Activated T-cell treated with anti-CD3 and anti-CD28 coated beads, Interleukin-2, amount 50 U/mL, for 24 hours (primary cell): Measurements from ENCODE around the gene RAC3.

Experiments
- DNase-seq: peaks from one replicate; pipeline ENCODE4 v3.0.0-alpha.2; 2020
- H3K27ac Mint-ChIP-seq: 2 replicates; pipeline ENCODE4 v1.8.0; 2020; ENCODE audit warnings: mild to moderate bottlenecking, mixed read lengths
- H3K27me3 Mint-ChIP-seq: 2 replicates; pipeline ENCODE4 v1.8.0; 2020; ENCODE audit warnings: mixed read lengths
- H3K36me3 Mint-ChIP-seq: 2 replicates; pipeline ENCODE4 v1.8.0; 2020; ENCODE audit warnings: low read depth, mixed read lengths
- H3K4me1 Mint-ChIP-seq: 2 replicates; pipeline ENCODE4 v1.8.0; 2020; ENCODE audit warnings: low read depth, mixed read lengths
- H3K4me3 Mint-ChIP-seq: 2 replicates; pipeline ENCODE4 v1.8.0; 2020; ENCODE audit warnings: mild to moderate bottlenecking, moderate library complexity, mixed read lengths
- H3K9me3 Mint-ChIP-seq: 2 replicates; pipeline ENCODE4 v1.8.0; 2020; ENCODE audit warnings: mixed read lengths

RAC3 gene

GRCh38 chr17:82014432-82014831 lies 17.0 kb upstream of the RAC3 start:
- Mint-ChIP-seq H3K27ac (no peak overlapping the region), H3K4me1 (no peaks in the 10 kb centered on the region), H3K27me3 (no peaks in the 10 kb centered on the region), H3K9me3 (no peaks in the 10 kb centered on the region), H3K4me3 (no peak overlapping the region), H3K36me3 (peaks cover 14% of the 10 kb centered on the region)
- no peak for DNase-seq

- Mint-ChIP-seq H3K4me1 (no peaks in the 10 kb centered on the region), H3K27ac (no peak overlapping the region)
Observed at GRCh38 chr17:82014971-82015310, 16.5 kb upstream of the RAC3 start.

GRCh38 chr17:82015311-82015971 lies 16.0 kb upstream of the RAC3 start:
- no peaks in the 10 kb centered on the region for H3K9me3 Mint-ChIP-seq

More at GRCh38 chr17:82014971-82015310, 16.5 kb upstream of the RAC3 start:
- no peaks in the 10 kb centered on the region for H3K9me3 Mint-ChIP-seq
- H3K27me3 Mint-ChIP-seq: no peaks in the 10 kb centered on the region
- DNase-seq: no peak
- peaks cover 14% of the 10 kb centered on the region for H3K36me3 Mint-ChIP-seq
- no peak overlapping the region for H3K4me3 Mint-ChIP-seq

DNA sequence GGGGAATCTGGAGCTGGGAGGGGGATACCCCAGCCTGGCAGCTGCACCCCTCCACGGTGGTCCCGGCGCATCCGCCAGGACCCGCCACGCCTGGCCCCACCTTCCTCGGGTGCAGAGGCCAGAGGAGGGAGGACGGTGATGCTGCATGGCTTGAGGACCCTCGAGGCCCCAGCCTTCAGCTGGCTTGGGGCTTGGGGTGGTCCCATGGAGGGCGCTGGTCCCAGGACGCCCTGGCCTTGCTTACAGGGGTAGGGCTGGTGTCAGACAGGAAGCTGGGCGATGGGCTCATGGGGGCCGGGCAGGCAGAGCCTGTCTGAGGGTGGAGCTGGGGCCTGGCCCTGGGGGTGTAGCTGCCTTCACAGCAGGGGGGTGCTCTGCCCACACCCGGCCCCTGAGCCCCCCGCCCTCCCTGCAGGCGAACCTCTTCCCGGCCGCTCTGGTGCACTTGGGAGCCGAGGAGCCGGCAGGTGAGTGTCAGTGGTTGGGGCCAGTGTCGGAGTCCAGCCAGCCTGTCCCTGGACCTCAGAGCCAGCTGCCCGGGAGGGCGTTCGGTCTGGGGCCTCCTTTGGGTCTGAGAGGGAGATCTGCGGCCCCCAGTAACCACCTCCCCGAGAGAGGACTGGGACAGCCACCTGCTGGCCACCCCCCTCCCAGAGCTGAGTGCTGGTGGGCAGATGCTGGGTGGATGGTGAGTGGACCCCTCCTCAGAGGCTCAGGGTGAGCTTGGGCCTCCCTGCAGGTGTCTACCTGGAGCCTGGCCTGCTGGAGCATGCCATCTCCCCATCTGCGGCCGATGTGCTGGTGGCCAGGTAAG lies 15.2 kb upstream of the RAC3 start:
- Mint-ChIP-seq H3K9me3 (no peaks in the 10 kb centered on the region), H3K36me3 (peaks cover 22% of the 10 kb centered on the region), H3K27me3 (no peaks in the 10 kb centered on the region), H3K27ac (no peak overlapping the region), H3K4me1 (peaks cover 11% of the 10 kb centered on the region), H3K4me3 (no peak overlapping the region)
- no peak for DNase-seq

More at GRCh38 chr17:82015311-82015971, 16.0 kb upstream of the RAC3 start:
- peaks cover 2% of the 10 kb centered on the region for H3K4me1 Mint-ChIP-seq
- H3K27me3 Mint-ChIP-seq: no peaks in the 10 kb centered on the region
- DNase-seq: no peak
- H3K36me3 Mint-ChIP-seq: peaks cover 17% of the 10 kb centered on the region
- H3K4me3 Mint-ChIP-seq: no peak overlapping the region
- no peak overlapping the region for H3K27ac Mint-ChIP-seq

DNA sequence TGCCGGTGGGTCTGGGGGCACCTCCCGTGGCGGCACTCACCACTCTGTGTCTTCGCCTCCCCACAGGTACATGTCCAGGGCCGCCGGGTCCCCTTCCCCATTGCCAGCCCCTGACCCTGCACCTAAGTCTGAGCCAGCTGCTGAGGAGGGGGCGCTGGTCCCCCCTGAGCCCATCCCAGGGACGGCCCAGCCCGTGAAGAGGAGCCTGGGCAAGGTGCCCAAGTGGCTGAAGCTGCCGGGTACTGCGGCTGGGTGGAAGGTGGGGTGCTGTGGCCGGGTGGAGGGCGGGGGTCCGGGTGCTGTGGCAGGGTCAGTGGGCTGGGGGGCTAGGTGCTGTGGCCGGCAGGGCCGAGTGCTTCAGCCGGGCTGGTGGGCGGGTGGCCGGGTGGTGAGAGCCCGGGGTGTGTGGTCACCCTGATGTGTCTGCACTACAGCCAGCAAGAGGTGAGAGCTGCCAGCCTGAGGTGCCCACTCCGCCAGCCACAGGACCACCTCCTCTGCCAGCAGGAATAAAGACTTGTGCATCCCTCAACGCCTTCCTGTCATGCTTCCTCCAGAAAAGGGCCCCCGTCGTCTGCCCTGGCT lies 14.5 kb upstream of the RAC3 start:
- Mint-ChIP-seq H3K36me3 (peaks cover 28% of the 10 kb centered on the region), H3K4me3 (no peak overlapping the region), H3K27me3 (no peaks in the 10 kb centered on the region), H3K27ac (no peak overlapping the region), H3K9me3 (no peaks in the 10 kb centered on the region), H3K4me1 (peaks cover 17% of the 10 kb centered on the region)
- no peak for DNase-seq

DNA sequence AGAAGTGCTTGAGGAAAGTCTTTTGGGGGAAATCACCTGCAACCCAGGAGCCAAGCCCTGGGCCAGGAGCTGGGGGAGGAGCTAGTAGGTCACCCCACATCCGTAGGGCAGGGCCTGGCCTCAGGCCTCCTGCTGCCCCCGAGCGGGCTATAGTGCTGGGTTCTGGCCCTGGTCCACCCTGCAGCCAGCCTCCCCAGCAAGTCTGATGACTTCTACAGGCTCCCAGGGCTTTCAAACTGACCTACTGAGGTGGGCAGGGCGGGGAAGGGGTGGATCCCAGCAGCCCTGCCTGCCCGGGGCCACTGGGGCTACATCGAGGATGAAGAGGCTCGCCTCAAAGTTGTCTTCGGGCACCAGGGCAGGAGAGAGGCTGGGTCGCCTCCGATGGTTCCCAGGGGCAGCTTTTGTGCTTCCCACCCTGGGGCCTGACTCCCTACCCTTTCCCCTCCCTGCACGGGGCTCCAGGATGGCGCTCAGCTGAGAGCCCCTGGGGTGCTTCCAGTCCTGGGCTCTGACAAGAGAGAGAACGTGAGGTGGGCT lies 13.8 kb upstream of the RAC3 start:
- Mint-ChIP-seq H3K4me3 (no peak overlapping the region), H3K27ac (no peak overlapping the region), H3K36me3 (peaks cover 30% of the 10 kb centered on the region), H3K27me3 (no peaks in the 10 kb centered on the region), H3K9me3 (no peaks in the 10 kb centered on the region), H3K4me1 (peaks cover 17% of the 10 kb centered on the region)
- DNase-seq: no peak

DNA sequence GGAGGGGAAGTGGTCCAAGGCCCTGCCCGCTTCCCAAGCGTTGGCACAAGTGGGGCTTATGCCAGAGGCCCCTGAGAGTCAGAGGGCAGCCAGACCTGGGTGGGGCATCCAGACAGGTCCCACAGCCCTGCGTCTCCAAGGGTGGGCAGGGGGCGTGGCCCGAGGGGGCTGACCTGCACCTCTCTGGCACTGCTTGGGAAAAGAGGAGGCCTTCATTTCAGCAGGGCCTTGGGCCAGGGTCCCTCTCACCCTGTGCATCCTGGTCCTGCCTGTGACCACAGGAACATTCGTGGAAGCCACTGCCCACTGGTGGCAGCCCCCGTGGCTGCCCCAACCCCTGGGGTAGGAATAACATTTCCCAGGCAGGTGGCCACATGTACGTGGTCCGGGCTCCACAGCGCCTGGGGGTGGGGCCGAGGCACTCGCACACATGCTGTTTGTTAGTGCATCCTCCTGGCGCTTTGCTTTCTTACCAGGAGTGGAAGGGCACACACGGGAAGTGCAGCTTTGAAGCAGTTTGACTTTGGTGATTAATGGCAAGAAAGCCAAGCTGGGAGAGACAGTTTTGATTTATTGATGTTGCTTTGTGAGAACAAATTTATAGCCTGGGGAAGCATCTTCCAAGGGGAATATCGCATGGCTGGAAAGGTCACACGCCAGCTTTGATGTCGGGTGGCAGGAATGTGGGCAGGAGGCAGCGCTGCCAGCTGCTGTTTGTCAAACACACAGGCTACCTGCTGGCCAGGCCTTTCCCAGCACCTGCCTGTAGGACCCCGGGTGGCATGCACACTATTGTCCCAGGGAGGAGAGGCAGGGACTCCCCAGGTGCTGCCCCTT lies 13.1 kb upstream of the RAC3 start:
- Mint-ChIP-seq H3K4me1 (peaks cover 17% of the 10 kb centered on the region), H3K27ac (peak overlapping the region; percentile 22), H3K9me3 (no peaks in the 10 kb centered on the region), H3K4me3 (no peak overlapping the region), H3K27me3 (no peaks in the 10 kb centered on the region), H3K36me3 (peaks cover 30% of the 10 kb centered on the region)
- no peak for DNase-seq

DNA sequence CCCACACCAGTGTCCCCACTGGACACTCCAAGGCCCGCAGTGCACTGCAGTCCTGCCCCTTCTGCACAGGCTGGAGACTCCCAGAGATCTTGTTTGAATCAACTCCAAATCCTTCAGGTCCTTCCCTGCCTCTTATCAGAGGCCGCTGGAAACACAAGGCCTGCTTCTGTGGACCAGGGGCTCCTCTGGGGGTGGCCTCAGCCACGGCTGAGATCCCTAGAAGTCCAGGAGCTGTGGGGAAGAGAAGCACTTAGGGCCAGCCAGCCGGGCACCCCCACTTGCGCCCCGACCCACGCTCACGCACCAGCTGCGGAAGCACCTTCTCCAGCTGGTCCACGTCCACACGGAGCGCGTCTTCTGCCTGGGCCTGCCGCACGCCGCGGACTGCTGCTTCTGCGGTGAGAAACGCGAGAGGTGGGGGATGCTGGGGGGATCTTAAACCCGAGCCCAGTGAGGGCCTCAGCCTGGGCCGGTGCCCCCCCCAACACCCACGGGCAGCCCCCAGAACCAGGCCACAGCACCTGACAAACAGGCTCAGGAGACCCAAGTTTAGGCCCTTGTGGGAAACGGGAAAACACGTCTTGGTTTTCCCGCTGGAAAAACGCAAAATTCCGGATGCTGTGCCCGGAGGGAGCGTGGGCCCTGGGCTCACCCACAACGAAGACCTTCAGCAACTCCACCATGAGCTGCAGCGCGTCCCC lies 12.3 kb upstream of the RAC3 start:
- no peak overlapping the region for H3K4me3 Mint-ChIP-seq
- H3K36me3 Mint-ChIP-seq: peaks cover 37% of the 10 kb centered on the region
- H3K9me3 Mint-ChIP-seq: no peaks in the 10 kb centered on the region
- DNase-seq: no peak
- no peaks in the 10 kb centered on the region for H3K27me3 Mint-ChIP-seq
- H3K4me1 Mint-ChIP-seq: peaks cover 22% of the 10 kb centered on the region
- H3K27ac Mint-ChIP-seq: no peak overlapping the region

DNA sequence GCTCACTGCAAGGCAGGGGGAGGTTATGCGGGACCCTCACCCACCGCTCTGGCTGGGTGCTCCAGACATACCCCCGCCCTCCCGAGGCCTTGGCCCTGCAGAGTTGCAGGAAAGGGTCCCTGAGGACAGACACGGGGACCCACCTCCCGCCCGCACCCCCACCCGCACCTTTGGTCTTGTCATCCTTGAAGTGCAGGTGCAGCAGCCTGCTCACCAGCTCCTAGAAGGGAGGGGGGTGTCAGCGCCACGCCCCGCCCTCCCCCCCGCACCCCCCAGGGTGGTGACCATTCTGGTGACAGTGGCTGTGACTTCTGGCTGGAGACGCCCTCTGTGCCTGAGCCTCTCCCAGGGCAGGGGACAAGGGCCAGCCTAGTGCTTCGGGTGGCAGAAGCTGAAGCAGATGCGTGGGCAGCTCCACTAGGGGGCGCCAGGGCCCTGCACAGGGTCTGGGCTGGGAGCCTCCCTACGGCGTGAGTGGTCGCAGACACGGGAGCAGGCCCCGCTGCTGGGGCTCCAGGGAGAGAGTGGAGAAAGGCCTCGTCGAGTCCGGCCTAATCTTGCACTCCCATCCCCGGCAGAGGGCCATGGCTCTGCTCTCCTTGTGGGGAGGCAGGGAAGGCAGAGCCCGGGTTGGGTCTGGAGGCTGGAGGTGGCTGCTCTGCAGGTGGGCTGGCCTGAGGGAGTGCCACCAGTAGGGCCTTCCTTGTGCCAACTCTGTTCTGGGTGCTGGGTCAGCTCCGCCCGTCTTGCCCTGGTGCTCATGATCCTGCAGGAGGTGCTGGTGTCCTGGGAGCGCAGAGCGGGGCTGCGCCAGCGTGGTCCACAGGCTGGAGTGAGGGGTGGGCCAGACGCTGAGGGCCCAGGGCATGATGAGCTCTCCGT lies 11.5 kb upstream of the RAC3 start:
- Mint-ChIP-seq H3K27ac (no peak overlapping the region), H3K4me1 (peaks cover 25% of the 10 kb centered on the region), H3K36me3 (peaks cover 37% of the 10 kb centered on the region), H3K27me3 (no peaks in the 10 kb centered on the region), H3K9me3 (no peaks in the 10 kb centered on the region), H3K4me3 (peak overlapping the region; percentile 90)
- DNase-seq: peak; percentile 80

DNA sequence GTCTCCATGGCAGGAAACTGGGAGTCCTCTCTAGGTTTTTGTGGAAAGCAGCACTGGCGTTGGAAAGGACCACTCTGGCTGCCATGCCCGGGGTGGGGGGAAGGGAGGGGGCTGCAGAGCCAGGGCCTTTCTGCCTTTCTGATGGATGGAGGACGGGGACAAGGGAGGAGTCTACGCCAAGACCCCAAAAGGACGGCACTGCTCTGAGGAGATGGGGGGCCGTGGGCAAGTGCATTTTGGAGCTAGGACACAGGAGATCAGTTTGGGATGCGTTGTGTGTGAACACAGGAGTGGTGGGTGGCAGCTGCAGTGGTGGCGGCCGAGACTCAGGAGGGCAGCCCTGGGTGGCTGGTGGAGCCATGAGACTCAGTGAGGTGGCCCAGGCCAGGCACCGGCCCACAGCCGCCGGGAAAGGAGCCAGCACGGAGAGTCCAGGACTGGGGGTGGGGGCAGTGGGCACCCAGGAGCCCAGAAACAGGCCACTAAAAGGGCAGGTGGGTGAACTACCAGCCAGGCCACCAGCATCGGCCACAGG lies 10.8 kb upstream of the RAC3 start:
- no peak for DNase-seq
- no peaks in the 10 kb centered on the region for H3K9me3 Mint-ChIP-seq
- H3K4me3 Mint-ChIP-seq: peak overlapping the region; percentile 90
- H3K36me3 Mint-ChIP-seq: peaks cover 40% of the 10 kb centered on the region
- H3K27ac Mint-ChIP-seq: peak overlapping the region; percentile 26
- H3K27me3 Mint-ChIP-seq: no peaks in the 10 kb centered on the region
- peaks cover 25% of the 10 kb centered on the region for H3K4me1 Mint-ChIP-seq

- peak overlapping the region; percentile 90 for H3K4me3 Mint-ChIP-seq
- H3K36me3 Mint-ChIP-seq: peaks cover 45% of the 10 kb centered on the region
- H3K9me3 Mint-ChIP-seq: no peaks in the 10 kb centered on the region
- H3K27me3 Mint-ChIP-seq: no peaks in the 10 kb centered on the region
- H3K27ac Mint-ChIP-seq: peak overlapping the region; percentile 87
- DNase-seq: peak; percentile 65
- H3K4me1 Mint-ChIP-seq: peaks cover 25% of the 10 kb centered on the region
Observed at GRCh38 chr17:82021107-82021899, 10.2 kb upstream of the RAC3 start.

DNA sequence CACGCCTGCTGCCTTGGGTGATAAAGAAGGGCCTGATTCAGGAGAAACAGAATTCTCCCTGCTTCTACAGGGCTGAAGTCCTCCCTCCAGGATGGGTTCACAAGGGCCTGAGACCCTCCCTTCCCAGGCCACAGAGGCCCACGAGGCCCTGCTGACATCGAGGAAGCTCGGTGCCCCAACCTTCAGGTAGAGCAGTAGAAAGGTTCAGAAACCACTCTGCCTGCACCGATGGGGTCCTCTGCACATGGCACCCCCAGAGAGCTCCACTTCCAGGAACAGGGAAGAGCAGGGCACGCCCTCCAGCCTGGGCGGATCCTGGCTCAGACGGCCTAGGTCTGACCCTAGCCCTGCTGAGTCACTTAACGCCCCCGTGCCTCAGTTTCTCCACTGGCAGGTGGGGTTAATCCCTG lies 9.6 kb upstream of the RAC3 start:
- H3K9me3 Mint-ChIP-seq: no peaks in the 10 kb centered on the region
- H3K4me1 Mint-ChIP-seq: peaks cover 25% of the 10 kb centered on the region
- peak; percentile 47 for DNase-seq
- H3K27me3 Mint-ChIP-seq: no peaks in the 10 kb centered on the region
- H3K27ac Mint-ChIP-seq: peak overlapping the region; percentile 87
- H3K4me3 Mint-ChIP-seq: peak overlapping the region; percentile 90
- peaks cover 45% of the 10 kb centered on the region for H3K36me3 Mint-ChIP-seq
